ELR (cell line): ENCODE measurements around the gene LSM3.

Experiments used
- DNase-seq: peaks from one replicate; pipeline ENCODE4 v3.0.0-alpha.2; 2015; ENCODE audit warnings: low read depth

LSM3 gene

GRCh38 chr3:14143271-14144225, 35.1 kb upstream of the LSM3 start:
- peak; percentile 94 for DNase-seq

GRCh38 chr3:14144423-14145075, 34.1 kb upstream of the LSM3 start:
- peak; percentile 99 for DNase-seq

GRCh38 chr3:14145236-14145635, 33.4 kb upstream of the LSM3 start:
- peak; percentile 82 for DNase-seq

- DNase-seq = no peak
These were observed 32.8 kb upstream of the LSM3 start for GRCh38 chr3:14145670-14146380.

GRCh38 chr3:14146381-14147065, 32.1 kb upstream of the LSM3 start:
- DNase-seq = no peak

GRCh38 chr3:14147066-14147435, 31.6 kb upstream of the LSM3 start:
- no peak for DNase-seq

- DNase-seq = no peak
These were observed 31.0 kb upstream of the LSM3 start for GRCh38 chr3:14147617-14148016.

- no peak for DNase-seq
These were observed 30.3 kb upstream of the LSM3 start for GRCh38 chr3:14148041-14148985.

GRCh38 chr3:14150078-14150477, 28.5 kb upstream of the LSM3 start:
- no peak for DNase-seq

GRCh38 chr3:14150491-14151230, 28.0 kb upstream of the LSM3 start:
- peak; percentile 44 for DNase-seq

- DNase-seq = no peak
These were observed 27.0 kb upstream of the LSM3 start for GRCh38 chr3:14151471-14152083.

GRCh38 chr3:14152233-14152962, 26.2 kb upstream of the LSM3 start:
- DNase-seq = peak; percentile 41

GRCh38 chr3:14152963-14153355, 25.7 kb upstream of the LSM3 start:
- no peak for DNase-seq

GRCh38 chr3:14153663-14154062, 25.0 kb upstream of the LSM3 start:
- no peak for DNase-seq

GRCh38 chr3:14154276-14154675, 24.3 kb upstream of the LSM3 start:
- no peak for DNase-seq

- DNase-seq = no peak
These were observed 23.6 kb upstream of the LSM3 start for GRCh38 chr3:14154895-14155440.

- DNase-seq = no peak
These were observed 22.4 kb upstream of the LSM3 start for GRCh38 chr3:14156201-14156600.

- DNase-seq = no peak
These were observed 21.6 kb upstream of the LSM3 start for GRCh38 chr3:14156843-14157561.
